Lung (tissue), 12 donors: Measurements from ENCODE around the gene STAB1. TPM values are rescaled to one million over a fixed set of nuclear protein-coding genes. Genes with fewer than 3 reads are reported as not detected.
A peak's percentile ranks its signal among the peaks of the same experiment; 100 is the strongest.

ENCODE experiments used
- ATAC-seq: fragments of 200-7000 bp; cut with Tn5 transposase; one replicate; pipeline ENCODE4 v1.9.1; 2020; ENCODE audit warnings: moderate number of reproducible peaks; ENCODE audit not compliant: insufficient read depth, low FRiP score
- DNase-seq, 3 donors: peaks; one replicate each; pipeline ENCODE4 v3.0.0-alpha.2; 2013 to 2017
- H3K27ac ChIP-seq, 2 donors: one replicate each; pipeline ENCODE4 v1.5.1; 2013; ENCODE audit warnings: mild to moderate bottlenecking in 2 of 2, moderate library complexity in 2 of 2, control low read depth in 1 of 2, inconsistent platforms in 1 of 2, low read depth in 1 of 2, low read length in 1 of 2
- H3K27me3 ChIP-seq, 3 donors: one replicate each; pipeline ENCODE4 v1.5.1; 2013; ENCODE audit warnings: low read length in 2 of 3; ENCODE audit not compliant: control insufficient read depth in 3 of 3, insufficient read depth in 3 of 3
- H3K36me3 ChIP-seq, 4 donors: one replicate each; pipeline ENCODE4 v1.5.1; 2013; ENCODE audit warnings: low read length in 4 of 4, mild to moderate bottlenecking in 1 of 4, moderate library complexity in 1 of 4; ENCODE audit not compliant: control insufficient read depth in 4 of 4, insufficient read depth in 4 of 4
- H3K4me1 ChIP-seq, 5 donors: one replicate each; pipeline ENCODE4 v1.5.1; 2013; ENCODE audit warnings: low read length in 5 of 5, mild to moderate bottlenecking in 2 of 5, moderate library complexity in 1 of 5; ENCODE audit not compliant: control insufficient read depth in 5 of 5, insufficient read depth in 5 of 5
- H3K4me3 ChIP-seq: one replicate; pipeline ENCODE4 v1.5.1; 2013; ENCODE audit warnings: mild to moderate bottlenecking, control low read depth, moderate library complexity
- H3K9ac ChIP-seq, 2 donors: one replicate each; pipeline ENCODE4 v1.5.1; 2013; ENCODE audit warnings: low read length in 2 of 2, control low read depth in 1 of 2; ENCODE audit not compliant: insufficient read depth in 1 of 2
- H3K9me3 ChIP-seq, 4 donors: one replicate each; pipeline ENCODE4 v1.5.1; 2013; ENCODE audit warnings: low read length in 3 of 4, mild to moderate bottlenecking in 1 of 4, moderate library complexity in 1 of 4; ENCODE audit not compliant: control insufficient read depth in 4 of 4, insufficient read depth in 3 of 4
- WGBS, 2 donors: extraction: QIAGEN DNeasy Blood & Tissue Kit; methylation state at CpG; one replicate each; pipeline ENCODE4 v1.1.7; 2013; 5-methylcytosine and 5-hydroxymethylcytosine counted together
- polyA plus RNA-seq, 2 donors: library from polyadenylated mRNA; stranded (reverse); fragments of 200-250 nt; gene quantifications; one replicate each; pipeline ENCODE4 v1.2.1, GENCODE V29; 2013
- total RNA-seq, 2 donors: library from RNA; depleted of rRNA in 1 of 2; stranded (reverse); fragments of >200 nt in 1 of 2; gene quantifications; one replicate each; pipeline ENCODE4 v1.2.1, GENCODE V29; 2014 to 2021
- TF ChIP-seq, protein P1 (sequence below): IDR thresholded peaks from 2 replicates; pipeline ENCODE4 v1.5.1; 2012; ENCODE audit warnings: mild to moderate bottlenecking; ENCODE audit errors: control extremely low read depth, extremely low read depth
- donor health status: control.
- donor health status: control.
- donor health status: Bipolar disorder and iron deficiency.
- donor health status: healthy.
- donor health status: DM: yes; HTN: yes; CAD: no.

The STAB1 gene
- total and polyA plus RNA-seq, 4 donors: 53.1 to 220 (median 193) TPM

DNA sequence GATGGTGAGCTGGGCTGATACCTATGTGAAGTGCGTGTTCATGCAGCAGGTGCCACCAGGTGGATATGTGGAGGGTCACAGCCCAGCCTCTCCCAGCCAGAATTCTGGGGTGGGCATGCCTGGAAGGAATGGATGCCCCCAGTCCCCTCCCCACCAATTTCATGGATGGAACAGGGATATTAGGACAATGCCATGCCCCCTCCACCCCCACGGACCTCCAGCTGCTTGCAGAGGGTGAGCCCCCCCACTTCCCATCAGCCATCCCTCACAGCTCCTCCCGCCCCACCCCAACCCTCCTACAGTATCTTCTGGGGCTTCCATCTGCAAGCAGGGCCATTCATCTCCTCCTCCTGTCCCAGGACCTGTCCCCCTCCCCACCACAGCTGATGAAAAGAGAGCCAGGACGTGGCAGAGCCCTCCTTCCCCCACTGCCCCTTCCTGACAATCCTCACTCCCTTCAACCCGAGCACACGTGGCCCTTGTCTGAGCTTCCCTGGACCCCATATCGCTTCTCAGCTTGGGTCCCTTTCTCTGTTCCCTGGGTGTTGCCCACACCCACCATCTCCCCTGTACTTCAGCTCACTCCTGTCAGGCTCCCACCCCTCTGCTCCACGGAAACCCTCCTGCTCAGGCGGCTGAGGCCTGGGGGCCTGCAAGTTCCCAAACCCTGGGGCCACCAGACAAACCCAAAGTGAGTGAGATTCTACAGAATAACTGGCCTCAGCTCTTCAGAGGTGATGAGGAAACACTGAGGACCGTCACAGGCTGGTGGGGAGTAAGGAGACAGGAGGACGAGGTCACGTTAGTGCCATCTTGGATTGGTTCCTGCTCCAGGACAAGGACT lies 47.4 kb upstream of the STAB1 start:
- ATAC-seq: no peak

DNA sequence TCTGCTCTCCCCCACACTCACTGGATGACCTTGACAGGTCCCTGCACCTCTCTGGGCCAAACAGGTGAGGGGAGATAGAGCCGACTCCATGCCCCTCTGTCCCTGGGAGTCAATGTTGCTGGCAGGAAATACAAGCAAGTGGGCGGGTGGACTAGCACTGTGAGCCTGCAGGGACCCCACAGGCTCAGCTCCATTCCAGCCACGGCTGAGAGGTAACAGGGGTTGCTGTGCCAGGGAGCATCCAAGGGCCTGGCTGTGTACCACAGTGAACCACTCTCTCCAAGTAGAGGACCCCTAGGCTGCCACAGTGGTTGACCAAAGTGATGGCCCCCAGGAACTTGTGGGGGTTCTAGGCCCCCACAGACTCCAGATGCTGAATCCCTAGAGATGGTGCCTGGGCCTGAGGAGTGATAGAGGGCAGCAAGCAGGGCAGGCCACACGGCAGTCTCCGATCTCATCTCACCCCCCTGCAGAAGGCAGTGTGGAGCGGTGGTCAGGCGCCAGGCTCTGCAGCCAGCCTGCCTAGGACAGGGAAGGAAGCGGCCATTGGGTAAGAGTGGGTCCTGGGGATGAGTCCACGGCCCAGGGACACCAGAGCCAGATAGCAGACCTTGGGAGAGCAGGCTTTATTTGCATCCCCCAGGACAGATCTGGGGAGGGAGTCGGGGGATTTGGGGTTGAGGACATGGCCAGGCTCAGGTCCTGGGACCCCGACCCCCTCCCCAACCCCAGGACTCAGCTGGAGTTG lies 44.5 kb upstream of the STAB1 start:
- Histone ChIP-seq H3K4me1 (peaks cover 0 to 22% (median 13%) of the 10 kb centered on the region in 5 donors), H3K27me3 (no peaks in the 10 kb centered on the region), H3K4me3 (no peak overlapping the region), H3K9ac (no peak overlapping the region), H3K27ac (peak overlapping the region; percentile 33 to 85), H3K9me3 (no peaks in the 10 kb centered on the region), H3K36me3 (no peaks in the 10 kb centered on the region)
- TF ChIP-seq, protein P1, sequence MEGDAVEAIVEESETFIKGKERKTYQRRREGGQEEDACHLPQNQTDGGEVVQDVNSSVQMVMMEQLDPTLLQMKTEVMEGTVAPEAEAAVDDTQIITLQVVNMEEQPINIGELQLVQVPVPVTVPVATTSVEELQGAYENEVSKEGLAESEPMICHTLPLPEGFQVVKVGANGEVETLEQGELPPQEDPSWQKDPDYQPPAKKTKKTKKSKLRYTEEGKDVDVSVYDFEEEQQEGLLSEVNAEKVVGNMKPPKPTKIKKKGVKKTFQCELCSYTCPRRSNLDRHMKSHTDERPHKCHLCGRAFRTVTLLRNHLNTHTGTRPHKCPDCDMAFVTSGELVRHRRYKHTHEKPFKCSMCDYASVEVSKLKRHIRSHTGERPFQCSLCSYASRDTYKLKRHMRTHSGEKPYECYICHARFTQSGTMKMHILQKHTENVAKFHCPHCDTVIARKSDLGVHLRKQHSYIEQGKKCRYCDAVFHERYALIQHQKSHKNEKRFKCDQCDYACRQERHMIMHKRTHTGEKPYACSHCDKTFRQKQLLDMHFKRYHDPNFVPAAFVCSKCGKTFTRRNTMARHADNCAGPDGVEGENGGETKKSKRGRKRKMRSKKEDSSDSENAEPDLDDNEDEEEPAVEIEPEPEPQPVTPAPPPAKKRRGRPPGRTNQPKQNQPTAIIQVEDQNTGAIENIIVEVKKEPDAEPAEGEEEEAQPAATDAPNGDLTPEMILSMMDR: no peak
- ATAC-seq (no peak), DNase-seq (no peak)
- WGBS, 2 donors: 80 to 87% methylated on average over 11 of the region's 11 CpGs

More for the DNA sequence above, 47.4 kb upstream of the STAB1 start:
- TF ChIP-seq, protein P1: no peak
- no peak overlapping the region for H3K27ac ChIP-seq
- no peak for DNase-seq
- H3K9me3 ChIP-seq: no peaks in the 10 kb centered on the region
- H3K4me3 ChIP-seq: no peak overlapping the region
- no peak overlapping the region for H3K9ac ChIP-seq
- peaks cover 0 to 9% (median 5%) of the 10 kb centered on the region in 5 donors for H3K4me1 ChIP-seq
- H3K27me3 ChIP-seq: no peaks in the 10 kb centered on the region
- WGBS, 2 donors: 72 to 81% methylated on average over 11 to 12 of the region's 12 CpGs
- no peaks in the 10 kb centered on the region for H3K36me3 ChIP-seq

DNA sequence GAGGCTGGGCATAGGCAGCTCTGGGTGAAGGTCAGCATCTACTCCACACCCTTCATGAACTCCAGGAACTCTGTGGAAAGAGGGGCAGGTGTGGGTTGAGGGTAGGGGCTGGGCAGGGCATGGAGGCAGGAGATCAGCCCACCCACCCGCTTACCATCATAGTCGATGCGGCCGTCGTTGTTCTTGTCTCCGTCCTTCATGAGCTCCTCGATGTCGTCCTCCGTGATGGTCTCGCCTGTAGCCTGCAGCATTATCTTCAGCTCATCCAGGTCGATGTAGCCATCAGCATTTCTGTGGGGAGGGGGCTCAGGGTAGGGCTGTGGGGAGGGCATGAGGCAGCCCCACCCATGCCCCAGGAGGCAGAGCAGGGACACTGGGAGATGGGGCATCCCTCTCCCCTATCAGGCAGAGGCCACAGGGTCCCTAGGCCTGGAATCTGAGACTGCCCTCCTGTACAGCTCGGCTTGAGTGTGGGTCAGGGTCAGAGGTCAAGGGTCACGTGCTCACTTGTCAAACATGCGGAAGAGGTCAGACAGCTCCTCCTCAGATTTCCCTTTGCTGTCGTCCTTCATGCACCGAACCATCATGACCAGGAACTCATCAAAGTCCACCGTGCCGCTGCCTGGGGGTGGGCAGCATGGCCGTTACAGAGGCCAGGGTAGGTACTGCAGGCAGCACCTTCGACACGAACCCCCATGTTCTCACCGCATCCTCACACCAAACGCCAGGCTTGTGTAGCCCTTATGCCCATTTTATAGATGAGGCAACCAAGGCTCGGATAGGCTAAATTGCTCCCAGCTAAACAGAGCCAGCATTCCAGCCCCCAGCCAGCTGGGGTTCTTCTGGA lies 43.7 kb upstream of the STAB1 start:
- DNase-seq: no peak
- 90 to 91% methylated on average over 24 of the region's 24 CpGs for WGBS, 2 donors
- H3K9ac ChIP-seq: no peak overlapping the region
- H3K4me3 ChIP-seq: no peak overlapping the region
- H3K36me3 ChIP-seq: no peaks in the 10 kb centered on the region
- peaks cover 0 to 26% (median 15%) of the 10 kb centered on the region in 5 donors for H3K4me1 ChIP-seq
- H3K27ac ChIP-seq: peak overlapping the region in 1 of 2 donors; percentile 85
- no peaks in the 10 kb centered on the region for H3K27me3 ChIP-seq
- H3K9me3 ChIP-seq: no peaks in the 10 kb centered on the region
- ATAC-seq: no peak
- TF ChIP-seq, protein P1: no peak
